ENCODE measurements around the gene ZNF605.
"Not testable (repeated sequence)": the region's sequence is repeated elsewhere in the genome, so short reads cannot be mapped to it uniquely, and the experiment has no call there.

The ZNF605 gene

GRCh38 chr12:132963947-132964346 lies 7.8 kb upstream of the ZNF605 start:
- H3K36me3 ChIP-seq (ENCODE audit: control insufficient read depth, insufficient read depth, low read length); H3K4me1 ChIP-seq (ENCODE audit: control insufficient read depth, insufficient read depth, low read length); H3K4me3 ChIP-seq (ENCODE audit: insufficient read depth, low read depth, low read length); H3K9me3 ChIP-seq (ENCODE audit: control insufficient read depth, low read length); H3K27ac ChIP-seq (ENCODE audit: insufficient read depth, low read depth, low read length, poor library complexity, severe bottlenecking); H3K27me3 ChIP-seq (ENCODE audit: control insufficient read depth, insufficient read depth, low read length, poor library complexity, severe bottlenecking): not testable (repeated sequence)
- WGBS, 2 experiments, result 75 to 81% methylated on average over 10 of the region's 10 CpGs

GRCh38 chr12:132961790-132962189 lies 5.7 kb upstream of the ZNF605 start:
- WGBS, 2 experiments, result 91 to 95% methylated on average over 14 of the region's 14 CpGs
- not testable (repeated sequence) for H3K4me1 ChIP-seq (ENCODE audit: control insufficient read depth, insufficient read depth, low read length); H3K27ac ChIP-seq (ENCODE audit: insufficient read depth, low read depth, low read length, poor library complexity, severe bottlenecking); H3K36me3 ChIP-seq (ENCODE audit: control insufficient read depth, insufficient read depth, low read length); H3K4me3 ChIP-seq (ENCODE audit: insufficient read depth, low read depth, low read length); H3K27me3 ChIP-seq (ENCODE audit: control insufficient read depth, insufficient read depth, low read length, poor library complexity, severe bottlenecking); H3K9me3 ChIP-seq (ENCODE audit: control insufficient read depth, low read length)

GRCh38 chr12:132955094-132956010 lies 754 bp downstream of the ZNF605 start:
- peak overlapping the region; percentile 78 for H3K4me3 ChIP-seq (ENCODE audit: insufficient read depth, low read depth, low read length)
- H3K9me3 ChIP-seq (ENCODE audit: control insufficient read depth, low read length), result peaks cover 14% of the 10 kb centered on the region
- H3K27ac ChIP-seq (ENCODE audit: insufficient read depth, low read depth, low read length, poor library complexity, severe bottlenecking), result no peak overlapping the region
- no peaks in the 10 kb centered on the region for H3K27me3 ChIP-seq (ENCODE audit: control insufficient read depth, insufficient read depth, low read length, poor library complexity, severe bottlenecking)
- H3K36me3 ChIP-seq (ENCODE audit: control insufficient read depth, insufficient read depth, low read length), result peaks cover 3% of the 10 kb centered on the region
- WGBS, 2 experiments, result 42 to 45% methylated on average over 38 of the region's 39 CpGs
- no peaks in the 10 kb centered on the region for H3K4me1 ChIP-seq (ENCODE audit: control insufficient read depth, insufficient read depth, low read length)

- Histone ChIP-seq H3K27me3 (ENCODE audit: control insufficient read depth, insufficient read depth, low read length, poor library complexity, severe bottlenecking) (no peaks in the 10 kb centered on the region), H3K36me3 (ENCODE audit: control insufficient read depth, insufficient read depth, low read length) (peaks cover 6% of the 10 kb centered on the region), H3K4me3 (ENCODE audit: insufficient read depth, low read depth, low read length) (peak overlapping the region; percentile 78), H3K27ac (ENCODE audit: insufficient read depth, low read depth, low read length, poor library complexity, severe bottlenecking) (no peak overlapping the region), H3K9me3 (ENCODE audit: control insufficient read depth, low read length) (peaks cover 18% of the 10 kb centered on the region), H3K4me1 (ENCODE audit: control insufficient read depth, insufficient read depth, low read length) (no peaks in the 10 kb centered on the region)
- 92 to 94% methylated on average over 14 of the region's 14 CpGs for WGBS, 2 experiments
Observed at GRCh38 chr12:132954471-132955048, 1.5 kb downstream of the ZNF605 start.

- Histone ChIP-seq H3K4me3 (ENCODE audit: insufficient read depth, low read depth, low read length) (no peak overlapping the region), H3K9me3 (ENCODE audit: control insufficient read depth, low read length) (peaks cover 21% of the 10 kb centered on the region), H3K27me3 (ENCODE audit: control insufficient read depth, insufficient read depth, low read length, poor library complexity, severe bottlenecking) (no peaks in the 10 kb centered on the region), H3K27ac (ENCODE audit: insufficient read depth, low read depth, low read length, poor library complexity, severe bottlenecking) (no peak overlapping the region), H3K4me1 (ENCODE audit: control insufficient read depth, insufficient read depth, low read length) (no peaks in the 10 kb centered on the region), H3K36me3 (ENCODE audit: control insufficient read depth, insufficient read depth, low read length) (peaks cover 10% of the 10 kb centered on the region)
- WGBS, 2 experiments, result 85 to 88% methylated on average over 7 of the region's 7 CpGs
Observed at GRCh38 chr12:132953771-132954170, 2.3 kb downstream of the ZNF605 start.

- H3K4me1 ChIP-seq (ENCODE audit: control insufficient read depth, insufficient read depth, low read length), result no peaks in the 10 kb centered on the region
- 96 to 98% methylated on average over 2 of the region's 2 CpGs for WGBS, 2 experiments
- no peak overlapping the region for H3K4me3 ChIP-seq (ENCODE audit: insufficient read depth, low read depth, low read length)
- no peaks in the 10 kb centered on the region for H3K27me3 ChIP-seq (ENCODE audit: control insufficient read depth, insufficient read depth, low read length, poor library complexity, severe bottlenecking)
- H3K9me3 ChIP-seq (ENCODE audit: control insufficient read depth, low read length), result peaks cover 21% of the 10 kb centered on the region
- no peak overlapping the region for H3K27ac ChIP-seq (ENCODE audit: insufficient read depth, low read depth, low read length, poor library complexity, severe bottlenecking)
- H3K36me3 ChIP-seq (ENCODE audit: control insufficient read depth, insufficient read depth, low read length), result peaks cover 10% of the 10 kb centered on the region
Observed at GRCh38 chr12:132953163-132953425, 3.0 kb downstream of the ZNF605 start.

GRCh38 chr12:132952371-132953162 lies 3.5 kb downstream of the ZNF605 start:
- Histone ChIP-seq H3K4me3 (ENCODE audit: insufficient read depth, low read depth, low read length) (no peak overlapping the region), H3K27ac (ENCODE audit: insufficient read depth, low read depth, low read length, poor library complexity, severe bottlenecking) (no peak overlapping the region), H3K4me1 (ENCODE audit: control insufficient read depth, insufficient read depth, low read length) (no peaks in the 10 kb centered on the region), H3K36me3 (ENCODE audit: control insufficient read depth, insufficient read depth, low read length) (peaks cover 10% of the 10 kb centered on the region), H3K9me3 (ENCODE audit: control insufficient read depth, low read length) (peaks cover 23% of the 10 kb centered on the region), H3K27me3 (ENCODE audit: control insufficient read depth, insufficient read depth, low read length, poor library complexity, severe bottlenecking) (no peaks in the 10 kb centered on the region)
- 94% methylated on average over 18 of the region's 18 CpGs for WGBS, 2 experiments

- H3K27ac ChIP-seq (ENCODE audit: insufficient read depth, low read depth, low read length, poor library complexity, severe bottlenecking), result no peak overlapping the region
- H3K4me1 ChIP-seq (ENCODE audit: control insufficient read depth, insufficient read depth, low read length), result no peaks in the 10 kb centered on the region
- peaks cover 23% of the 10 kb centered on the region for H3K9me3 ChIP-seq (ENCODE audit: control insufficient read depth, low read length)
- H3K36me3 ChIP-seq (ENCODE audit: control insufficient read depth, insufficient read depth, low read length), result peaks cover 10% of the 10 kb centered on the region
- 93 to 94% methylated on average over 8 of the region's 8 CpGs for WGBS, 2 experiments
- H3K27me3 ChIP-seq (ENCODE audit: control insufficient read depth, insufficient read depth, low read length, poor library complexity, severe bottlenecking), result no peaks in the 10 kb centered on the region
- no peak overlapping the region for H3K4me3 ChIP-seq (ENCODE audit: insufficient read depth, low read depth, low read length)
Observed at GRCh38 chr12:132951649-132952048, 4.5 kb downstream of the ZNF605 start.

GRCh38 chr12:132950844-132951535 lies 5.1 kb downstream of the ZNF605 start:
- Histone ChIP-seq H3K4me1 (ENCODE audit: control insufficient read depth, insufficient read depth, low read length) (no peaks in the 10 kb centered on the region), H3K27ac (ENCODE audit: insufficient read depth, low read depth, low read length, poor library complexity, severe bottlenecking) (no peak overlapping the region), H3K27me3 (ENCODE audit: control insufficient read depth, insufficient read depth, low read length, poor library complexity, severe bottlenecking) (no peaks in the 10 kb centered on the region), H3K4me3 (ENCODE audit: insufficient read depth, low read depth, low read length) (no peak overlapping the region), H3K36me3 (ENCODE audit: control insufficient read depth, insufficient read depth, low read length) (peaks cover 14% of the 10 kb centered on the region), H3K9me3 (ENCODE audit: control insufficient read depth, low read length) (peaks cover 23% of the 10 kb centered on the region)
- WGBS, 2 experiments, result 91 to 92% methylated on average over 27 of the region's 27 CpGs
